ENCODE measurements around the gene ZRANB1.
"Not testable (repeated sequence)": the region's sequence is repeated elsewhere in the genome, so short reads cannot be mapped to it uniquely, and the experiment has no call there.

The ZRANB1 gene

GRCh38 chr10:124988753-124989152, 46.8 kb downstream of the ZRANB1 start:
- not testable (repeated sequence) for H3K27ac ChIP-seq (ENCODE audit: low read length); H3K27me3 ChIP-seq (ENCODE audit: insufficient read depth, low read length); H3K4me3 ChIP-seq (ENCODE audit: low read length); H3K4me1 ChIP-seq (ENCODE audit: insufficient read depth, low read length); H3K9me3 ChIP-seq (ENCODE audit: insufficient read depth, low read depth, low read length); H3K9ac ChIP-seq (ENCODE audit: low read depth, low read length)
- H3K36me3 ChIP-seq (ENCODE audit: insufficient read depth, low read depth, low read length), result peaks cover 99% of the 10 kb centered on the region

- H3K27me3 ChIP-seq (ENCODE audit: insufficient read depth, low read length), result no peaks in the 10 kb centered on the region
- no peak overlapping the region for H3K4me3 ChIP-seq (ENCODE audit: low read length)
- no peaks in the 10 kb centered on the region for H3K4me1 ChIP-seq (ENCODE audit: insufficient read depth, low read length)
- no peaks in the 10 kb centered on the region for H3K9me3 ChIP-seq (ENCODE audit: insufficient read depth, low read depth, low read length)
- H3K36me3 ChIP-seq (ENCODE audit: insufficient read depth, low read depth, low read length), result peaks cover 99% of the 10 kb centered on the region
- no peak overlapping the region for H3K9ac ChIP-seq (ENCODE audit: low read depth, low read length)
- H3K27ac ChIP-seq (ENCODE audit: low read length), result no peak overlapping the region
These were observed 47.6 kb downstream of the ZRANB1 start for GRCh38 chr10:124989526-124989925.

- Histone ChIP-seq H3K9ac (ENCODE audit: low read depth, low read length) (no peak overlapping the region), H3K9me3 (ENCODE audit: insufficient read depth, low read depth, low read length) (no peaks in the 10 kb centered on the region), H3K27ac (ENCODE audit: low read length) (no peak overlapping the region), H3K36me3 (ENCODE audit: insufficient read depth, low read depth, low read length) (peaks cover 99% of the 10 kb centered on the region), H3K27me3 (ENCODE audit: insufficient read depth, low read length) (no peaks in the 10 kb centered on the region), H3K4me1 (ENCODE audit: insufficient read depth, low read length) (no peaks in the 10 kb centered on the region), H3K4me3 (ENCODE audit: low read length) (no peak overlapping the region)
These were observed 49.0 kb downstream of the ZRANB1 start for GRCh38 chr10:124990671-124991625.

GRCh38 chr10:124991835-124992234, 49.9 kb downstream of the ZRANB1 start:
- Histone ChIP-seq H3K4me1 (ENCODE audit: insufficient read depth, low read length) (no peaks in the 10 kb centered on the region), H3K9ac (ENCODE audit: low read depth, low read length) (no peak overlapping the region), H3K36me3 (ENCODE audit: insufficient read depth, low read depth, low read length) (peaks cover 99% of the 10 kb centered on the region), H3K27me3 (ENCODE audit: insufficient read depth, low read length) (no peaks in the 10 kb centered on the region), H3K27ac (ENCODE audit: low read length) (no peak overlapping the region), H3K9me3 (ENCODE audit: insufficient read depth, low read depth, low read length) (no peaks in the 10 kb centered on the region), H3K4me3 (ENCODE audit: low read length) (no peak overlapping the region)

- Histone ChIP-seq H3K9me3 (ENCODE audit: insufficient read depth, low read depth, low read length) (no peaks in the 10 kb centered on the region), H3K36me3 (ENCODE audit: insufficient read depth, low read depth, low read length) (peaks cover 99% of the 10 kb centered on the region)
These were observed 50.8 kb downstream of the ZRANB1 start for GRCh38 chr10:124992462-124993344.

GRCh38 chr10:124993345-124993708, 51.4 kb downstream of the ZRANB1 start:
- Histone ChIP-seq H3K27ac (ENCODE audit: low read length) (no peak overlapping the region), H3K27me3 (ENCODE audit: insufficient read depth, low read length) (no peaks in the 10 kb centered on the region), H3K9ac (ENCODE audit: low read depth, low read length) (no peak overlapping the region), H3K36me3 (ENCODE audit: insufficient read depth, low read depth, low read length) (peaks cover 99% of the 10 kb centered on the region), H3K4me3 (ENCODE audit: low read length) (no peak overlapping the region), H3K4me1 (ENCODE audit: insufficient read depth, low read length) (no peaks in the 10 kb centered on the region), H3K9me3 (ENCODE audit: insufficient read depth, low read depth, low read length) (no peaks in the 10 kb centered on the region)

More at GRCh38 chr10:124992462-124993344, 50.8 kb downstream of the ZRANB1 start:
- no peak overlapping the region for H3K27ac ChIP-seq (ENCODE audit: low read length)
- H3K27me3 ChIP-seq (ENCODE audit: insufficient read depth, low read length), result no peaks in the 10 kb centered on the region
- H3K4me3 ChIP-seq (ENCODE audit: low read length), result no peak overlapping the region
- no peaks in the 10 kb centered on the region for H3K4me1 ChIP-seq (ENCODE audit: insufficient read depth, low read length)
- no peak overlapping the region for H3K9ac ChIP-seq (ENCODE audit: low read depth, low read length)

- Histone ChIP-seq H3K9me3 (ENCODE audit: insufficient read depth, low read depth, low read length) (no peaks in the 10 kb centered on the region), H3K4me1 (ENCODE audit: insufficient read depth, low read length) (no peaks in the 10 kb centered on the region), H3K27ac (ENCODE audit: low read length) (no peak overlapping the region), H3K27me3 (ENCODE audit: insufficient read depth, low read length) (no peaks in the 10 kb centered on the region), H3K4me3 (ENCODE audit: low read length) (no peak overlapping the region), H3K36me3 (ENCODE audit: insufficient read depth, low read depth, low read length) (peaks cover 99% of the 10 kb centered on the region), H3K9ac (ENCODE audit: low read depth, low read length) (no peak overlapping the region)
These were observed 52.0 kb downstream of the ZRANB1 start for GRCh38 chr10:124993736-124994451.

- Histone ChIP-seq H3K27ac (ENCODE audit: low read length) (no peak overlapping the region), H3K9ac (ENCODE audit: low read depth, low read length) (no peak overlapping the region), H3K27me3 (ENCODE audit: insufficient read depth, low read length) (no peaks in the 10 kb centered on the region), H3K4me1 (ENCODE audit: insufficient read depth, low read length) (no peaks in the 10 kb centered on the region), H3K36me3 (ENCODE audit: insufficient read depth, low read depth, low read length) (peaks cover 99% of the 10 kb centered on the region), H3K9me3 (ENCODE audit: insufficient read depth, low read depth, low read length) (no peaks in the 10 kb centered on the region), H3K4me3 (ENCODE audit: low read length) (no peak overlapping the region)
These were observed 52.9 kb downstream of the ZRANB1 start for GRCh38 chr10:124994573-124995473.

- Histone ChIP-seq H3K9ac (ENCODE audit: low read depth, low read length) (no peak overlapping the region), H3K4me3 (ENCODE audit: low read length) (no peak overlapping the region), H3K9me3 (ENCODE audit: insufficient read depth, low read depth, low read length) (no peaks in the 10 kb centered on the region), H3K27me3 (ENCODE audit: insufficient read depth, low read length) (no peaks in the 10 kb centered on the region), H3K36me3 (ENCODE audit: insufficient read depth, low read depth, low read length) (peaks cover 99% of the 10 kb centered on the region), H3K27ac (ENCODE audit: low read length) (no peak overlapping the region), H3K4me1 (ENCODE audit: insufficient read depth, low read length) (no peaks in the 10 kb centered on the region)
These were observed 53.7 kb downstream of the ZRANB1 start for GRCh38 chr10:124995605-124996004.

GRCh38 chr10:124996127-124996853, 54.4 kb downstream of the ZRANB1 start:
- H3K4me3 ChIP-seq (ENCODE audit: low read length), result no peak overlapping the region
- H3K4me1 ChIP-seq (ENCODE audit: insufficient read depth, low read length), result no peaks in the 10 kb centered on the region
- H3K27ac ChIP-seq (ENCODE audit: low read length), result no peak overlapping the region
- no peaks in the 10 kb centered on the region for H3K9me3 ChIP-seq (ENCODE audit: insufficient read depth, low read depth, low read length)
- peaks cover 99% of the 10 kb centered on the region for H3K36me3 ChIP-seq (ENCODE audit: insufficient read depth, low read depth, low read length)
- H3K9ac ChIP-seq (ENCODE audit: low read depth, low read length), result no peak overlapping the region
- no peaks in the 10 kb centered on the region for H3K27me3 ChIP-seq (ENCODE audit: insufficient read depth, low read length)
